ENCODE data around the gene GOLGA6C.
"Not testable (repeated sequence)": the region's sequence is repeated elsewhere in the genome, so short reads cannot be mapped to it uniquely, and the experiment has no call there.

GOLGA6C gene

DNA sequence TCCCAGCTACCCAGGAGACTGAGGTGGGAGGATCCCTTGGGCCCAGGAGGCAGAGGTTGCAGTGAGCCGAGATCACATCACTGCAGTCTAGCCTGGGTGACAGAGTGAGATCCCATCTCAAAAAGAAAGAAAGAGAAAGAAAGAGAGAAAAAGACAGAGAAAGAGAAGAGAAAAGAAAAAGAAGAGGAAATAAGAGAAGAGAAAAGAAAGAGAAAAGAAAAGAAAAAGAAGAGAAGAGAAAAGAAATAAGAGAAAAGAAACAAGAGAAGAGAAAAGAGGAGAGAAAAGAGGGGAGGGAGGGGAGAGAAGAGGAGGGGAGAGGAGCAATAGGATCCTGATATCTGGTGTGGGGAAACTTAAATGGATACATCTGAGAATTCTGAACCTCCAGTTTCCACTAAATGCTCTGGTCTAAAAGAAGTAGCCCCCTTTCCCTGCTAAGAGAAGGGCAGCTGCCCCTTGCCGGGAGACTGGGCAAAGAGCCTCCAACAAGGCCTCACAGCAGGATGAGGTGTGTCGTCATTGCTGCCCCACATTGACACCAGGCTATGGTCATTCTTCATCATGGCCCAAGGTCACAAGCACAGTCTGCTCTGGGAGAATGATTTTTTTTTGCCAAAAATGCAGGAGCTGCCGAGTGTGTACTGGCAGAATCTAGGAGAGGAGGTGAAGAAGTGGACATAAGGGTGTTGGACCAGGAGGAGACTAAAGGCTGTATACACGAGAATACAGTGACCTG is 56.6 kb downstream of the GOLGA6C start:
- H4K20me1 ChIP-seq (ENCODE audit: insufficient read depth): no peaks in the 10 kb centered on the region
- no peaks in the 10 kb centered on the region for H3K27me3 ChIP-seq (ENCODE audit: insufficient read depth, low read depth)
- H3K4me2 ChIP-seq: no peak overlapping the region
- H3K79me2 ChIP-seq (ENCODE audit: insufficient read depth, low read depth): no peaks in the 10 kb centered on the region
- no peak overlapping the region for H3K4me3 ChIP-seq (IDR thresholded peaks at IDR 0.05; ENCODE audit: insufficient read depth, low read depth, low read length)
- no peaks in the 10 kb centered on the region for H3K4me1 ChIP-seq (ENCODE audit: low read depth, poor library complexity, severe bottlenecking)
- TF ChIP-seq, protein P1, sequence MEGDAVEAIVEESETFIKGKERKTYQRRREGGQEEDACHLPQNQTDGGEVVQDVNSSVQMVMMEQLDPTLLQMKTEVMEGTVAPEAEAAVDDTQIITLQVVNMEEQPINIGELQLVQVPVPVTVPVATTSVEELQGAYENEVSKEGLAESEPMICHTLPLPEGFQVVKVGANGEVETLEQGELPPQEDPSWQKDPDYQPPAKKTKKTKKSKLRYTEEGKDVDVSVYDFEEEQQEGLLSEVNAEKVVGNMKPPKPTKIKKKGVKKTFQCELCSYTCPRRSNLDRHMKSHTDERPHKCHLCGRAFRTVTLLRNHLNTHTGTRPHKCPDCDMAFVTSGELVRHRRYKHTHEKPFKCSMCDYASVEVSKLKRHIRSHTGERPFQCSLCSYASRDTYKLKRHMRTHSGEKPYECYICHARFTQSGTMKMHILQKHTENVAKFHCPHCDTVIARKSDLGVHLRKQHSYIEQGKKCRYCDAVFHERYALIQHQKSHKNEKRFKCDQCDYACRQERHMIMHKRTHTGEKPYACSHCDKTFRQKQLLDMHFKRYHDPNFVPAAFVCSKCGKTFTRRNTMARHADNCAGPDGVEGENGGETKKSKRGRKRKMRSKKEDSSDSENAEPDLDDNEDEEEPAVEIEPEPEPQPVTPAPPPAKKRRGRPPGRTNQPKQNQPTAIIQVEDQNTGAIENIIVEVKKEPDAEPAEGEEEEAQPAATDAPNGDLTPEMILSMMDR (conservative IDR thresholded peaks at IDR 0.05; ENCODE audit: low read depth, low read length): no peak
- H3K36me3 ChIP-seq (ENCODE audit: insufficient read depth): no peaks in the 10 kb centered on the region
- no peak overlapping the region for H3K9ac ChIP-seq
- H3K27ac ChIP-seq: no peak overlapping the region
- no peak overlapping the region for H2AFZ ChIP-seq (ENCODE audit: low read depth)

DNA sequence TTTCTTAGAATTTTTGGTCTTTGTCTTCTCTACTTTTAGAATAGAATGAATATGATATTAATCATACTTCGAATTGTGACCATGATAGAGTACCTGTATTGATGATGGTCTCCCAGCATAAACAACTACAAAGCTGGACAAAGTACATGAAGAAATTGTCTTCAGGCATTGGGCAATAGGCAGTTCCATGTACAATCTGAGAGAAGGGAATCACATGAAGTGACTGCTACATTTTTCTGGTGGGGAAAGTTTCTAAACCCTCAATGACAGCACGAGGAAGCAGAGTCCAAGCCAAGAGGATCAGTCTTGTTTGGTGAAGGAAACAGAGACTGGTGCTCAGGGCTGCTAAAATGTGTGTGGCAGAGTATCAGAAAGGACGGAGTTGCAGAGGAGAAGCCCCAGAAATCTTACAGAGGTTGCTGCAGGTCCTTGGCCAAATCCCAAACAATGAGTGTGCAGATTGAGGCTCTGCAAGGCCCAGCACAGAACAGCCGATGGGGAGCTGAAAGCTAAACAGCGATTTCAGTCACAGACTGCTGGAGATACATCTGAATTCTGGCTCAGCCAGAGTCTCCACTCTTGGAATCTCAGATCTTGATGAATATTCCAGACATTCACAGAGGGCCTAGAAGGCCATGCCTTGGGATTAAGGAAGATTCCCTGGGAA is 61.2 kb downstream of the GOLGA6C start:
- not testable (repeated sequence) for H3K4me2 ChIP-seq; H3K27ac ChIP-seq; H3K36me3 ChIP-seq (ENCODE audit: insufficient read depth); H3K4me3 ChIP-seq (IDR thresholded peaks at IDR 0.05; ENCODE audit: insufficient read depth, low read depth, low read length); H3K4me1 ChIP-seq (ENCODE audit: low read depth, poor library complexity, severe bottlenecking); H3K9ac ChIP-seq; H2AFZ ChIP-seq (ENCODE audit: low read depth); H3K79me2 ChIP-seq (ENCODE audit: insufficient read depth, low read depth); H3K27me3 ChIP-seq (ENCODE audit: insufficient read depth, low read depth); H4K20me1 ChIP-seq (ENCODE audit: insufficient read depth)
